NCI-H2196 (cell line): Measurements from ENCODE around the gene NDUFS6.
A peak's percentile ranks its signal among the peaks of the same experiment; 100 is the strongest.
"Not testable (repeated sequence)": the region's sequence is repeated elsewhere in the genome, so short reads cannot be mapped to it uniquely, and the experiment has no call there.

Experiments
- DNase-seq: peaks from one replicate; lab custom pipeline; 2025; ENCODE audit not compliant: unreplicated experiment; lab: John Stamatoyannopoulos, UW

Gene NDUFS6

GRCh38 chr5:1796371-1797102 lies 4.7 kb upstream of the NDUFS6 start:
- no peak for DNase-seq

- no peak for DNase-seq
Observed at GRCh38 chr5:1797103-1797800, 4.0 kb upstream of the NDUFS6 start.

- DNase-seq = no peak
Observed at GRCh38 chr5:1797855-1798254, 3.4 kb upstream of the NDUFS6 start.

- not testable (repeated sequence) for DNase-seq
Observed at GRCh38 chr5:1798589-1798988, 2.6 kb upstream of the NDUFS6 start.

- DNase-seq = no peak
Observed at GRCh38 chr5:1799110-1799601, 2.1 kb upstream of the NDUFS6 start.

GRCh38 chr5:1799602-1800471 lies 1.4 kb upstream of the NDUFS6 start, which contains the start of gene MRPL36:
Gene MRPL36, minus strand, starts transcription at chr5:1799837. Its CDS starts 902 bp downstream, at chr5:1798935.
- DNase-seq = peak; percentile 93

GRCh38 chr5:1800472-1801221 lies 560 bp upstream of the NDUFS6 start:
- DNase-seq = peak; percentile 64

- peak; percentile 10 for DNase-seq
Observed at GRCh38 chr5:1801967-1802295, 724 bp downstream of the NDUFS6 start.

- DNase-seq = no peak
Observed at GRCh38 chr5:1803192-1803591, 2.0 kb downstream of the NDUFS6 start.

- DNase-seq = no peak
Observed at GRCh38 chr5:1804001-1804690, 2.9 kb downstream of the NDUFS6 start.

- no peak for DNase-seq
Observed at GRCh38 chr5:1805326-1805725, 4.1 kb downstream of the NDUFS6 start.

GRCh38 chr5:1805736-1806135 lies 4.5 kb downstream of the NDUFS6 start:
- DNase-seq = no peak

GRCh38 chr5:1806199-1806598 lies 5.0 kb downstream of the NDUFS6 start:
- DNase-seq = no peak

- no peak for DNase-seq
Observed at GRCh38 chr5:1806974-1807373, 5.8 kb downstream of the NDUFS6 start.

GRCh38 chr5:1807451-1808185 lies 6.4 kb downstream of the NDUFS6 start:
- DNase-seq = no peak

GRCh38 chr5:1808439-1808838 lies 7.2 kb downstream of the NDUFS6 start:
- no peak for DNase-seq

- no peak for DNase-seq
Observed at GRCh38 chr5:1809416-1810035, 8.3 kb downstream of the NDUFS6 start.

GRCh38 chr5:1810581-1811101 lies 9.4 kb downstream of the NDUFS6 start:
- no peak for DNase-seq
